Gastroesophageal sphincter (tissue), 4 donors: ENCODE data around the gene RNF113A. TPM values are rescaled to one million over a fixed set of nuclear protein-coding genes. Genes with fewer than 3 reads are reported as not detected.
"Not testable (repeated sequence)": the region's sequence is repeated elsewhere in the genome, so short reads cannot be mapped to it uniquely, and the experiment has no call there.

ENCODE experiments used
- ATAC-seq: fragments of 150-250 bp; one replicate; pipeline ENCODE4 v1.9.1; 2016; ENCODE audit warnings: mild to moderate bottlenecking, moderate library complexity
- H3K27ac ChIP-seq, 4 donors: fragments of 200-600 bp; sonication (generic) in 3 of 4; 1 replicate in 3 of 4; 2 replicates in 1 of 4; pipeline ENCODE4 v1.5.1; 2016 to 2019
- H3K27me3 ChIP-seq: fragments of 200-600 bp; sonication (generic); one replicate; pipeline ENCODE4 v1.5.1; 2019
- H3K36me3 ChIP-seq, 2 donors: fragments of 200-600 bp; sonication (generic); one replicate each; pipeline ENCODE4 v1.5.1; 2019; ENCODE audit warnings: control low read depth in 1 of 2
- H3K4me1 ChIP-seq, 3 donors: fragments of 200-600 bp; sonication (generic); 1 replicate in 2 of 3; 2 replicates in 1 of 3; pipeline ENCODE4 v1.5.1; 2016 to 2019; ENCODE audit warnings: control low read depth in 2 of 3
- H3K4me3 ChIP-seq, 2 donors: fragments of 200-600 bp; sonication (generic); one replicate each; pipeline ENCODE4 v1.5.1; 2019; ENCODE audit warnings: mild to moderate bottlenecking in 1 of 2, moderate library complexity in 1 of 2
- H3K9me3 ChIP-seq, 3 donors: fragments of 200-600 bp; sonication (generic); one replicate each; pipeline ENCODE4 v1.5.1; 2017 to 2019; ENCODE audit warnings: control low read depth in 2 of 3
- EP300 ChIP-seq: sonication (generic); formaldehyde crosslinking; IDR thresholded peaks from one replicate; pipeline ENCODE4 v1.6.1; 2017; ENCODE audit warnings: antibody characterized with exemption, mild to moderate bottlenecking
- POLR2A ChIP-seq, 2 donors: fragments of 450-650 bp; IDR thresholded peaks; one replicate each; pipeline ENCODE4 v1.6.1; 2017; ENCODE audit warnings: antibody characterized with exemption in 2 of 2, mild to moderate bottlenecking in 2 of 2, moderate library complexity in 1 of 2
- POLR2AphosphoS5 ChIP-seq: sonication (generic); formaldehyde crosslinking; IDR thresholded peaks from one replicate; pipeline ENCODE4 v1.6.1; 2017; ENCODE audit warnings: antibody characterized with exemption
- WGBS, 2 donors: methylation state at CpG; one replicate each; pipeline ENCODE4 v1.1.5; 2018; ENCODE audit warnings: low coverage in 1 of 2; 5-methylcytosine and 5-hydroxymethylcytosine counted together
- total RNA-seq, 4 donors: library from RNA; depleted of rRNA; stranded (reverse); fragments of >200 nt; gene quantifications; one replicate each; pipeline ENCODE4 v1.1.0, GENCODE V29; 2016
- TF ChIP-seq, protein P1 (sequence below), 4 experiments: fragments of 200-600 bp in 2 of 4; fragments of 450-650 bp in 2 of 4; sonication (generic) in 1 of 4; IDR thresholded peaks; one replicate each; pipeline ENCODE4 v1.5.1; 2017 to 2019; ENCODE audit warnings: antibody characterized with exemption in 4 of 4, mild to moderate bottlenecking in 2 of 4, moderate library complexity in 2 of 4

Gene RNF113A
- total RNA-seq, 4 donors from 2014 or later = 6.4 to 18.6 (median 12.6) TPM

DNA sequence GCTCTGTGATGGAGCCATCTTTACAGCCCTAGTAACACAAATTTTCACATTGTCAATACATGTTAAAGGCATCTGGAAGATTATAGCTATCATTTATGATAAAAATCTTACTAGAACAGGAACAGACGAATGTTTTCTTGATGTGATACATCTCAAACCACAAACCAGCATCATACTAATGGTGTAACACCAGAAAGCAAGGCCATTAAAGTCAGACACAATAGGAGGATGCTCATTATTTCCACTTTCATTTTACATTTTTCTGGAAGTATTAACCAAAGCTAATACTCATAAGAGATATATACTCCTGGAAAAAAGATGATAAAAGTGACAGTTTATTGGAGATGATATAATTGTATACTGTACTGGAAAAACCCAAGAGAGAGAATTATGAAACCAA lies 29.4 kb upstream of the RNF113A start:
- H3K36me3 ChIP-seq = no peaks in the 10 kb centered on the region
- H3K9me3 ChIP-seq = no peaks in the 10 kb centered on the region
- no peak for ATAC-seq
- no peak overlapping the region for H3K4me3 ChIP-seq
- no peak overlapping the region for H3K27ac ChIP-seq
- no peaks in the 10 kb centered on the region for H3K4me1 ChIP-seq
- no peaks in the 10 kb centered on the region for H3K27me3 ChIP-seq
- TF ChIP-seq POLR2A (IDR thresholded peaks at IDR 0.05) = no peak
- TF ChIP-seq, protein P1, sequence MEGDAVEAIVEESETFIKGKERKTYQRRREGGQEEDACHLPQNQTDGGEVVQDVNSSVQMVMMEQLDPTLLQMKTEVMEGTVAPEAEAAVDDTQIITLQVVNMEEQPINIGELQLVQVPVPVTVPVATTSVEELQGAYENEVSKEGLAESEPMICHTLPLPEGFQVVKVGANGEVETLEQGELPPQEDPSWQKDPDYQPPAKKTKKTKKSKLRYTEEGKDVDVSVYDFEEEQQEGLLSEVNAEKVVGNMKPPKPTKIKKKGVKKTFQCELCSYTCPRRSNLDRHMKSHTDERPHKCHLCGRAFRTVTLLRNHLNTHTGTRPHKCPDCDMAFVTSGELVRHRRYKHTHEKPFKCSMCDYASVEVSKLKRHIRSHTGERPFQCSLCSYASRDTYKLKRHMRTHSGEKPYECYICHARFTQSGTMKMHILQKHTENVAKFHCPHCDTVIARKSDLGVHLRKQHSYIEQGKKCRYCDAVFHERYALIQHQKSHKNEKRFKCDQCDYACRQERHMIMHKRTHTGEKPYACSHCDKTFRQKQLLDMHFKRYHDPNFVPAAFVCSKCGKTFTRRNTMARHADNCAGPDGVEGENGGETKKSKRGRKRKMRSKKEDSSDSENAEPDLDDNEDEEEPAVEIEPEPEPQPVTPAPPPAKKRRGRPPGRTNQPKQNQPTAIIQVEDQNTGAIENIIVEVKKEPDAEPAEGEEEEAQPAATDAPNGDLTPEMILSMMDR (IDR thresholded peaks at IDR 0.05) = no peak
- TF ChIP-seq POLR2AphosphoS5 = no peak
- TF ChIP-seq EP300 = no peak
- WGBS, 2 donors = 55 to 87% methylated on average over 1 of the region's 1 CpG

DNA sequence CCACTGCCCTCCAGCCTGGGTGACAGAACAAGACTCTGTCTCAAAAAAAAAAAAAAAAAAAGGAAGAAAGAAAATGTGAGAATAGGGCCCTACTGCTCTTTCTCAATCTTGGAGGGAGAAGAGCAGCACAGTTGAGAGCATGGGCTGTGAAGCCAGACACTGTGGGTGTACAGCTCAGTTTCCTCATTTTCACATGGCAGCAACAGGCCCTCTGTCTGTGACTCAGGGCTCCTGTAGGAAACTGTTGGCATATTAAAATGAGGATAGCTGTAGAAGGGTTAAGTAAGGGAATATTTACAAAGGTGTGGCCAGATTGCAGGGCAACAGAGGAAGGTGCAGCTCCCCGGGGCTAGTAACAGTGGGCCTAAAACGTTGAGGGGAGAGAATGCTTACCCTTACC lies 27.6 kb upstream of the RNF113A start:
- Histone ChIP-seq H3K36me3 (no peaks in the 10 kb centered on the region), H3K4me1 (no peaks in the 10 kb centered on the region), H3K9me3 (no peaks in the 10 kb centered on the region), H3K4me3 (no peak overlapping the region), H3K27ac (no peak overlapping the region), H3K27me3 (no peaks in the 10 kb centered on the region)
- ATAC-seq = no peak
- TF ChIP-seq POLR2AphosphoS5 (no peak), EP300 (no peak), POLR2A (IDR thresholded peaks at IDR 0.05) (no peak)
- TF ChIP-seq, protein P1 (IDR thresholded peaks at IDR 0.05) = no peak
- WGBS, 2 donors = 6 to 21% methylated on average over 2 of the region's 2 CpGs

GRCh38 chrX:119895843-119896326 lies 24.4 kb upstream of the RNF113A start, which contains the start of gene AKAP14:
AKAP14 (plus strand) TSS chrX:119895893; CDS start chrX:119903224, 7,331 bp downstream.
- Histone ChIP-seq H3K4me3 (no peak within 1 kb of the TSS), H3K4me1 (no peaks in the 10 kb centered on the region), H3K27ac (no peak within 1 kb of the TSS), H3K27me3 (no peaks in the 10 kb centered on the region), H3K36me3 (no peaks in the 10 kb centered on the region), H3K9me3 (no peaks in the 10 kb centered on the region)
- TF ChIP-seq POLR2A (IDR thresholded peaks at IDR 0.05) (no peak), EP300 (no peak)
- 40 to 63% methylated on average over 1 to 2 of the region's 4 CpGs for WGBS, 2 donors
- no peak for ATAC-seq

GRCh38 chrX:119891961-119892692 lies 20.6 kb upstream of the RNF113A start:
- not testable (repeated sequence) for H3K27me3 ChIP-seq, H3K27ac ChIP-seq, H3K9me3 ChIP-seq, H3K36me3 ChIP-seq, ATAC-seq, H3K4me3 ChIP-seq
- 48 to 59% methylated on average over 10 to 15 of the region's 16 CpGs for WGBS, 2 donors
- H3K4me1 ChIP-seq = peaks cover 0 to 10% (median 0%) of the 10 kb centered on the region in 3 donors

- no CpG with 5 or more reads among the region's 36 CpGs for WGBS, 2 donors
- H3K27me3 ChIP-seq, H3K4me3 ChIP-seq, H3K9me3 ChIP-seq, H3K36me3 ChIP-seq, H3K27ac ChIP-seq, ATAC-seq: not testable (repeated sequence)
- H3K4me1 ChIP-seq = peaks cover 0 to 10% (median 0%) of the 10 kb centered on the region in 3 donors
Observed at GRCh38 chrX:119890626-119891025, 19.1 kb upstream of the RNF113A start.

DNA sequence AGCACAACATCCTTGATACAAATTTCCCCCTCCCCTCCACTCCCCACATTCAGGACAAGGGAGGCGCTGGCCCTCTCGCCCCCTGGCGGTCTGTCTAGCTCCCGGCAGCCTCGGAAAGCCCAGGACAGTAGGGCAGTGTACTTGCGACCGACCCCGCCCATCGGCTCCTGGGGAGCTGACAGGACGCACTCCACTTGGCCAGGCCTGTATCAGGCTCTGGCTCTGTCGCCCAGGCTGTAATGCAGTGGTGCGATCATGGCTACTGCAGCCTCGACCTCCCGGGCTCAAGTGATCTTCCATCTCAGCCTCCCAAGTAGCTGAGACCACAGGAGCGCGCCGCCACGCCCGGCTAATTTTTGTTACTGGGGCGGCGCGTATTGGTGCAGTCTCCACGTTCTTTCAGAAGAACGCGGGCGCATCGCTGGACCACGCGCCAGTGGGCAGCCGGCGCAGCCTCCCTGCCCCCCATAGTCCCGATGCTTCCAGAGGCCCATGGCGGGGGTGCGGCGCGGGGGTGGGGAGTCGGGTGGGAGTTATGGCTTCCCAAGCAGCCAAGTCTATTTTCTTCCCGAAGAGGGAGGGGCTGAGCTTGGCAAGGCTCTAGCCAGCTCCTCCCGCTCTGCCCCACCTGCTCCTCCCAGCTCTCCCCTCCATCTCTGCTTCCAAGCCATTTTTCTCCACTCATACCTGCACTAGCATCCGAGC lies 16.3 kb upstream of the RNF113A start:
- WGBS, 2 donors = 33% methylated on average over 14 of the region's 40 CpGs; no CpG with 5 or more reads in 1 of the 2 donors
- Histone ChIP-seq H3K36me3 (no peaks in the 10 kb centered on the region), H3K27ac (no peak overlapping the region), H3K4me3 (peak overlapping the region in 1 of 2 donors; percentile 39), H3K9me3 (no peaks in the 10 kb centered on the region), H3K4me1 (peaks cover 0 to 10% (median 0%) of the 10 kb centered on the region in 3 donors), H3K27me3 (no peaks in the 10 kb centered on the region)
- TF ChIP-seq, protein P1 (IDR thresholded peaks at IDR 0.05) = peak in 3 of 4 experiments; percentile 15 to 58 (median 25)
- no peak for TF ChIP-seq POLR2AphosphoS5
- ATAC-seq = peak; percentile 65
